Ovary (tissue), 9 donors: Measurements from ENCODE around the gene ZNF211. TPM values are rescaled to one million over a fixed set of nuclear protein-coding genes. Genes with fewer than 3 reads are reported as not detected.

Experiments
- DNase-seq, 5 donors: peaks; one replicate each; pipeline ENCODE4 v3.0.0-alpha.2; 2019 to 2020
- H3K27ac ChIP-seq, 2 donors: fragments of 200-600 bp; one replicate each; pipeline versions ENCODE4 v1.5.1 to v1.8.0; 2019 to 2022
- H3K27me3 ChIP-seq: fragments of 200-600 bp; one replicate; pipeline ENCODE4 v1.8.0; 2022
- H3K36me3 ChIP-seq: fragments of 200-600 bp; sonication (generic); one replicate; pipeline ENCODE4 v1.5.1; 2019
- H3K4me1 ChIP-seq: one replicate; pipeline ENCODE4 v1.8.1; 2013; ENCODE audit warnings: mild to moderate bottlenecking, moderate library complexity; ENCODE audit not compliant: insufficient read depth
- H3K4me3 ChIP-seq: fragments of 200-600 bp; sonication (generic); one replicate; pipeline ENCODE4 v1.5.1; 2017
- H3K9me3 ChIP-seq, 2 donors: fragments of 200-600 bp in 1 of 2; sonication (generic) in 1 of 2; one replicate each; pipeline versions ENCODE4 v1.5.1 to v1.8.1; 2013 to 2019; ENCODE audit warnings: mild to moderate bottlenecking in 1 of 2, moderate library complexity in 1 of 2
- CTCF ChIP-seq, 3 donors: fragments of 450-650 bp in 2 of 3; fragments of 200-600 bp in 1 of 3; IDR thresholded peaks; one replicate each; pipeline versions ENCODE4 v1.5.1 to v1.8.0; 2016 to 2022; ENCODE audit warnings: antibody characterized with exemption in 3 of 3, mild to moderate bottlenecking in 1 of 3
- EP300 ChIP-seq: sonication (generic); formaldehyde crosslinking; IDR thresholded peaks from one replicate; pipeline ENCODE4 v1.6.1; 2017; ENCODE audit warnings: antibody characterized with exemption
- POLR2A ChIP-seq: fragments of 450-650 bp; IDR thresholded peaks from one replicate; pipeline ENCODE4 v1.6.1; 2017; ENCODE audit warnings: antibody characterized with exemption, mild to moderate bottlenecking, moderate library complexity
- WGBS, 3 donors: extraction: QIAGEN DNeasy Blood & Tissue Kit in 1 of 3; methylation state at CpG; one replicate each; pipeline versions ENCODE4 v1.1.5 to v1.1.7; 2013 to 2017; 5-methylcytosine and 5-hydroxymethylcytosine counted together
- intact Hi-C, 4 donors: fragments of 100-400 bp; cut with DNase I; formaldehyde crosslinking; loops; one replicate each; pipeline versions ENCODE4 v1.11.0 to v1.15.1; 2022 to 2023
- polyA plus RNA-seq, 2 donors: library from polyadenylated mRNA; stranded (reverse); fragments of 200-250 nt in 1 of 2; fragments of 350-450 nt in 1 of 2; fragmentation: Illumina TruSeq in 1 of 2; extraction: RNeasy Lipid Tissue Mini Kit (QIAGEN cat#74804) in 1 of 2; gene quantifications; one replicate each; pipeline ENCODE4 v1.2.3, GENCODE V29; 2013 to 2014
- total RNA-seq, 7 donors: library from RNA; depleted of rRNA in 2 of 7; stranded (reverse); fragments of >200 nt in 2 of 7; fragmentation: NEBNext Ultra II Directional in 3 of 7; extraction: Animal tissue kit (Norgen Biotek cat#: 25700) in 3 of 7; gene quantifications; one replicate each; pipeline versions ENCODE4 v1.1.0 to v1.2.4, GENCODE V29; 2016 to 2023
- donor health status: DM: no; HTN: no; CAD: no; lungs with moderate emphysema.
- donor health status: DM: no; HTN: no; CAD: no.
- donor health status: Bipolar disorder and iron deficiency.
- donor health status: DM: yes; HTN: yes; CAD: no.
- donor health status: DM: no; HTN: no; CAD: no.
- donor health status: DM: yes; HTN: yes; CAD: no.

The ZNF211 gene
- total and polyA plus RNA-seq, 9 donors, result 8.3 to 16.7 (median 12.0) TPM

GRCh38 chr19:57682226-57682766 lies 49.3 kb downstream of the ZNF211 start:
- 2 to 3% (median 2%) methylated on average over 15 to 19 of the region's 19 CpGs for WGBS, 3 donors
- peaks cover 11 to 40% of the 10 kb centered on the region in 2 donors for H3K9me3 ChIP-seq

GRCh38 chr19:57686727-57687126 lies 53.8 kb downstream of the ZNF211 start:
- TF ChIP-seq POLR2A (no peak), EP300 (no peak), CTCF (IDR thresholded peaks at IDR 0.05) (no peak)
- intact Hi-C loops, result no loop called here
- Histone ChIP-seq H3K9me3 (peaks cover 20 to 72% of the 10 kb centered on the region in 2 donors), H3K36me3 (no peaks in the 10 kb centered on the region), H3K27me3 (no peaks in the 10 kb centered on the region), H3K4me1 (peaks cover 5% of the 10 kb centered on the region), H3K4me3 (no peak overlapping the region), H3K27ac (no peak overlapping the region)
- no peak for DNase-seq
- 94 to 96% (median 96%) methylated on average over 3 of the region's 3 CpGs for WGBS, 3 donors

More at GRCh38 chr19:57682226-57682766, 49.3 kb downstream of the ZNF211 start:
- H3K27me3 ChIP-seq, result no peaks in the 10 kb centered on the region
- peak overlapping the region; percentile 95 for H3K4me3 ChIP-seq
- H3K27ac ChIP-seq, result no peak overlapping the region
- TF ChIP-seq POLR2A, result no peak
- intact Hi-C loops, result no loop called here
- no peak for DNase-seq
- H3K4me1 ChIP-seq, result peaks cover 5% of the 10 kb centered on the region
- no peaks in the 10 kb centered on the region for H3K36me3 ChIP-seq

- Histone ChIP-seq H3K36me3 (no peaks in the 10 kb centered on the region), H3K4me1 (peaks cover 3% of the 10 kb centered on the region), H3K27ac (no peak overlapping the region), H3K4me3 (no peak overlapping the region), H3K9me3 (peaks cover 20 to 75% of the 10 kb centered on the region in 2 donors), H3K27me3 (no peaks in the 10 kb centered on the region)
- 92 to 98% (median 98%) methylated on average over 12 of the region's 12 CpGs for WGBS, 3 donors
- DNase-seq, result no peak
- intact Hi-C loops, result no loop called here
- TF ChIP-seq POLR2A (no peak), EP300 (no peak), CTCF (IDR thresholded peaks at IDR 0.05) (no peak)
Measured at GRCh38 chr19:57687363-57688010, 54.5 kb downstream of the ZNF211 start.

GRCh38 chr19:57688011-57688763 lies 55.2 kb downstream of the ZNF211 start:
- no peak for DNase-seq
- TF ChIP-seq POLR2A, result no peak
- TF ChIP-seq EP300, result no peak
- TF ChIP-seq CTCF (IDR thresholded peaks at IDR 0.05), result no peak
- no peaks in the 10 kb centered on the region for H3K36me3 ChIP-seq
- H3K4me1 ChIP-seq, result no peaks in the 10 kb centered on the region
- 98 to 99% (median 98%) methylated on average over 6 of the region's 6 CpGs for WGBS, 3 donors
- H3K27me3 ChIP-seq, result no peaks in the 10 kb centered on the region
- peaks cover 23 to 82% of the 10 kb centered on the region in 2 donors for H3K9me3 ChIP-seq
- H3K27ac ChIP-seq, result no peak overlapping the region
- no peak overlapping the region for H3K4me3 ChIP-seq
- intact Hi-C loops, result no loop called here
